ENCODE results near the gene NCAN. TPM values are rescaled to one million over a fixed set of nuclear protein-coding genes. Genes with fewer than 3 reads are reported as not detected.

The NCAN gene
- not detected for total RNA-seq (2013)
- polyA plus RNA-seq (not detected), polyA minus RNA-seq (not detected in 2 replicates), total RNA-seq (0 to 0.92 (median 0.08) reads per million in 11 experiments)

DNA sequence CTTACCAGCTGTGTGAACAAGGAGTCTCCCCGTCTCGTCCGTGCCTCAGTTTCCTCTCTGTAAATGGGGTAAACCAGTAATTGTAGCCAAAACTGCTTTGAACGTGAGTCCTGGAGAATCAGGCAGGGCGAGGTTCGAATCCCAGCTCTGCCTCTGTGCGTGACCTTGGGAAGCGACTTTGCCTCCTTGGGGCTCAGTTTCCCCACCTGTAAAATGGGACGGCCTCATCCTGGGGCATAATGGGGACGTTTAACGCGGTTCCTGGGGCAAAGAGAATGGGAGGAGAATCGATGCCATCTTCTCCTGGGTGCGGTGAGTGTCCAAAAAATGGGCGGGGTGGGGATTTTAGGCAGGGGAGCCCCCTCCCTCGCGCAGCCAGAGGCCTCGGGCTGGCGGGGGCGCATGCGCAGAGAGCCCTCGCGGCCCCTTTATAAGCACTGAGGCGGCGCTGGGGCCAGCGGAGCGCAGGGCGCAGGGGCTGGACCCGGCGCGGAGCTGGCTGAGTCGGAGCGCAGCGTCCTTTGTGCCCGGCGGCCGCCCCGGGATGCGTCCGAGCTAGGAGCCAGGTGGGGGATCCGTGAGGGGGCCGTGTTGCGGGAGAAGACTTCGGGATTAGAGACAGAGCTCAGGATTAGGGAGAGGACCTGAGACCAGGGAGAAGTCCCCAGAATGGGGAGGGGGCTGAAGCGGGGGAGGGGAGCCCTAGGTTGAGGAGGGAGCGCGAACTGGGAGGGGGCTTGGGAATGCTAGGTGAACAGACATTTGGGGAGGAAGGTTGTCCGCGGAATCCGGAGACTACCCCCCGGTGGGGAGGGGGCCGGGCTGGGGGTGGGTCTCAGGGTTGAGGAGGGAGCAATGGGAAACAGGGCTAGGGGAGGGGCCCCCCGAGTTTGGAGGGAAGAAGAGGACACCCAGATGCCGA is at the start of gene NCAN:
NCAN (plus strand) TSS at position 460 of the 922 bp plus-strand sequence. CDS start 4,996 bp downstream, outside the sequence.
- H3K36me3 Mint-ChIP-seq: no peaks in the 10 kb centered on the region
- Histone ChIP-seq H3K27ac (ENCODE audit: low read depth in 1 of 2, low read length in 2 of 2) (no peak within 1 kb of the TSS), H3K4me3 (replicated peaks in 1 of 3; ENCODE audit: low read depth in 2 of 3, low read length in 3 of 3) (no peak within 1 kb of the TSS), H3K4me2 (replicated peaks; ENCODE audit: extremely low read depth, low read length, poor library complexity, severe bottlenecking) (no peak within 1 kb of the TSS), H3K4me1 (ENCODE audit: control insufficient read depth in 1 of 2, insufficient read depth in 2 of 2, low read length in 2 of 2) (no peaks in the 10 kb centered on the region), H4K20me1 (ENCODE audit: insufficient read depth, low read length) (no peaks in the 10 kb centered on the region), H3K27me3 (ENCODE audit: control insufficient read depth in 2 of 2, insufficient read depth in 2 of 2, low read length in 2 of 2) (peaks cover 5 to 36% of the 10 kb centered on the region in 2 donors), H3K9me3 (replicated peaks in 1 of 2; ENCODE audit: control insufficient read depth in 1 of 2, insufficient read depth in 1 of 2, low read length in 2 of 2) (peaks cover 4 to 7% of the 10 kb centered on the region in 2 donors), H3K9ac (ENCODE audit: insufficient read depth, low read length, poor library complexity, severe bottlenecking) (no peak within 1 kb of the TSS), H3K36me3 (replicated peaks in 1 of 2; ENCODE audit: control insufficient read depth in 1 of 2, insufficient read depth in 2 of 2, low read length in 2 of 2) (no peaks in the 10 kb centered on the region), H3K79me2 (ENCODE audit: insufficient read depth, low read length) (no peaks in the 10 kb centered on the region), H2AFZ (ENCODE audit: insufficient read depth, low read depth, low read length, poor library complexity, severe bottlenecking) (no peak within 1 kb of the TSS)
- TF ChIP-seq, protein P1, sequence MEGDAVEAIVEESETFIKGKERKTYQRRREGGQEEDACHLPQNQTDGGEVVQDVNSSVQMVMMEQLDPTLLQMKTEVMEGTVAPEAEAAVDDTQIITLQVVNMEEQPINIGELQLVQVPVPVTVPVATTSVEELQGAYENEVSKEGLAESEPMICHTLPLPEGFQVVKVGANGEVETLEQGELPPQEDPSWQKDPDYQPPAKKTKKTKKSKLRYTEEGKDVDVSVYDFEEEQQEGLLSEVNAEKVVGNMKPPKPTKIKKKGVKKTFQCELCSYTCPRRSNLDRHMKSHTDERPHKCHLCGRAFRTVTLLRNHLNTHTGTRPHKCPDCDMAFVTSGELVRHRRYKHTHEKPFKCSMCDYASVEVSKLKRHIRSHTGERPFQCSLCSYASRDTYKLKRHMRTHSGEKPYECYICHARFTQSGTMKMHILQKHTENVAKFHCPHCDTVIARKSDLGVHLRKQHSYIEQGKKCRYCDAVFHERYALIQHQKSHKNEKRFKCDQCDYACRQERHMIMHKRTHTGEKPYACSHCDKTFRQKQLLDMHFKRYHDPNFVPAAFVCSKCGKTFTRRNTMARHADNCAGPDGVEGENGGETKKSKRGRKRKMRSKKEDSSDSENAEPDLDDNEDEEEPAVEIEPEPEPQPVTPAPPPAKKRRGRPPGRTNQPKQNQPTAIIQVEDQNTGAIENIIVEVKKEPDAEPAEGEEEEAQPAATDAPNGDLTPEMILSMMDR (IDR thresholded peaks at IDR 0.05): no peak
- no peak within 1 kb of the TSS for H3K27ac Mint-ChIP-seq
- intact Hi-C loops (cut with micrococcal nuclease): no loop called here
- WGBS (ENCODE audit: insufficient coverage): 15% methylated on average over 44 of the region's 54 CpGs
- peaks cover 54 to 74% (median 58%) of the 10 kb centered on the region in 3 donors for H3K27me3 Mint-ChIP-seq (ENCODE audit: low read depth in 3 of 3)
- H3K9me3 Mint-ChIP-seq: peaks cover 0 to 7% (median 6%) of the 10 kb centered on the region in 7 donors
- peaks cover 7% of the 10 kb centered on the region for H3K4me1 Mint-ChIP-seq
- DNase-seq: no peak
- peak within 1 kb of the TSS in 1 of 2 donors; percentile 75 for H3K4me3 Mint-ChIP-seq

DNA sequence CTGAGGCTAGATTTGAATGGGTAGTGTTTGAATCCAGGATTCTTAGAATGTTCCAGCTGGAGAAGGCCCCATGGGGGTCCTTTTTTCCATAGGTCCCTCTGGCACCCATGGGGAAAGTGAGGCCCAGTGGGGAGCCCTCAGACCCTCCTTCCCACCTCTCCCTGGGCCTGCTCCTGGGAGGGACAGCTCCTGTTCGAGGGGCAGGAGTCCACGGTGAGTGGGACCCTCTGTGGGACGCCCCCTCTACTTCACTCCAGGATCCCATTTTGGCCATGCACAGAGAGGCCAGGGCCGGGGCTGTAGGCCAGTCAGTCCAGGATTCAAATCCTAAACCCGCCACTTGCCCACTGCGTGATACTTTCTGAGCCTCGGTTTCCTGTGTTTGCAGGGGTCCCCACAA is 49.3 kb upstream of the NCAN start:
- H3K4me2 ChIP-seq (replicated peaks; ENCODE audit: extremely low read depth, low read length, poor library complexity, severe bottlenecking): no peak overlapping the region
- no peak overlapping the region for H3K4me3 ChIP-seq (replicated peaks in 1 of 3; ENCODE audit: low read depth in 2 of 3, low read length in 3 of 3)
- intact Hi-C loops (cut with micrococcal nuclease): no loop called here
- Mint-ChIP-seq H3K4me1 (no peaks in the 10 kb centered on the region), H3K27me3 (ENCODE audit: low read depth in 3 of 3) (peaks cover 0 to 3% (median 2%) of the 10 kb centered on the region in 3 donors), H3K9me3 (peaks cover 0 to 2% (median 0%) of the 10 kb centered on the region in 7 donors), H3K4me3 (no peak overlapping the region), H3K36me3 (peaks cover 0 to 4% of the 10 kb centered on the region in 2 donors), H3K27ac (peak overlapping the region in 1 of 7 donors; percentile 15)
- TF ChIP-seq, protein P1 (IDR thresholded peaks at IDR 0.05): no peak
- no peaks in the 10 kb centered on the region for H3K4me1 ChIP-seq (ENCODE audit: control insufficient read depth in 1 of 2, insufficient read depth in 2 of 2, low read length in 2 of 2)
- H2AFZ ChIP-seq (ENCODE audit: insufficient read depth, low read depth, low read length, poor library complexity, severe bottlenecking): no peak overlapping the region
- H3K9ac ChIP-seq (ENCODE audit: insufficient read depth, low read length, poor library complexity, severe bottlenecking): no peak overlapping the region
- no peaks in the 10 kb centered on the region for H3K36me3 ChIP-seq (replicated peaks in 1 of 2; ENCODE audit: control insufficient read depth in 1 of 2, insufficient read depth in 2 of 2, low read length in 2 of 2)
- WGBS (ENCODE audit: insufficient coverage): 95% methylated on average over 4 of the region's 7 CpGs
- no peaks in the 10 kb centered on the region for H3K27me3 ChIP-seq (ENCODE audit: control insufficient read depth in 2 of 2, insufficient read depth in 2 of 2, low read length in 2 of 2)
- no peak overlapping the region for H3K27ac ChIP-seq (ENCODE audit: low read depth in 1 of 2, low read length in 2 of 2)
- no peaks in the 10 kb centered on the region for H4K20me1 ChIP-seq (ENCODE audit: insufficient read depth, low read length)
- no peak for DNase-seq
- no peaks in the 10 kb centered on the region for H3K79me2 ChIP-seq (ENCODE audit: insufficient read depth, low read length)
- H3K9me3 ChIP-seq (replicated peaks in 1 of 2; ENCODE audit: control insufficient read depth in 1 of 2, insufficient read depth in 1 of 2, low read length in 2 of 2): peaks cover 0 to 4% of the 10 kb centered on the region in 2 donors
